Osteoblast (primary cell): ENCODE results near the gene MRM3. TPM values are rescaled to one million over a fixed set of nuclear protein-coding genes. Genes with fewer than 3 reads are reported as not detected.
"Not testable (repeated sequence)": the region's sequence is repeated elsewhere in the genome, so short reads cannot be mapped to it uniquely, and the experiment has no call there.

Source experiments
- DNase-seq: peaks from one replicate; pipeline ENCODE4 v3.0.0; 2011; ENCODE audit warnings: low spot score, mixed read lengths; ENCODE audit not compliant: insufficient read length; ENCODE audit errors: missing footprints
- H2AFZ ChIP-seq: 2 replicates; pipeline ENCODE4 v1.6.0; 2011; ENCODE audit warnings: mild to moderate bottlenecking, low read length
- H3K27ac ChIP-seq: 2 replicates; pipeline ENCODE4 v1.5.1; 2011; ENCODE audit warnings: mild to moderate bottlenecking, low read depth, low read length, moderate library complexity
- H3K27me3 ChIP-seq: 2 replicates; pipeline ENCODE4 v1.6.0; 2012; ENCODE audit warnings: mild to moderate bottlenecking, control low read depth, inconsistent platforms, low read length, moderate library complexity; ENCODE audit not compliant: insufficient read depth
- H3K36me3 ChIP-seq: 2 replicates; pipeline ENCODE4 v1.5.1; 2011; ENCODE audit warnings: mild to moderate bottlenecking, low read length, control low read depth, moderate library complexity; ENCODE audit not compliant: insufficient read depth
- H3K4me1 ChIP-seq: 2 replicates; pipeline ENCODE4 v1.5.1; 2011; ENCODE audit warnings: mild to moderate bottlenecking, low read length, control low read depth, moderate library complexity; ENCODE audit not compliant: insufficient read depth
- H3K4me2 ChIP-seq: 2 replicates; pipeline ENCODE4 v1.6.0; 2011; ENCODE audit warnings: mild to moderate bottlenecking, low read length; ENCODE audit not compliant: insufficient read depth
- H3K4me3 ChIP-seq: fragments of 200-600 bp; sonication (generic); 3 replicates; pipeline ENCODE4 v1.5.1; 2012; ENCODE audit warnings: mild to moderate bottlenecking, low read length, inconsistent platforms; ENCODE audit not compliant: insufficient read depth
- H3K79me2 ChIP-seq: 2 replicates; pipeline ENCODE4 v1.6.0; 2012; ENCODE audit warnings: mild to moderate bottlenecking, low read length, control low read depth, inconsistent platforms; ENCODE audit not compliant: insufficient read depth
- H3K9me3 ChIP-seq: 2 replicates; pipeline ENCODE4 v1.5.1; 2011; ENCODE audit warnings: low read depth, low read length, control low read depth
- H4K20me1 ChIP-seq: 2 replicates; pipeline ENCODE4 v1.6.0; 2012; ENCODE audit warnings: mild to moderate bottlenecking, low read length, control low read depth; ENCODE audit not compliant: insufficient read depth
- total RNA-seq: library from RNA; depleted of rRNA; stranded (reverse); fragments of >200 nt; gene quantifications from 2 replicates; pipeline ENCODE4 v1.2.3, GENCODE V29; 2012
- TF ChIP-seq, protein P1 (sequence below): IDR thresholded peaks from 2 replicates; pipeline ENCODE4 v1.5.1; 2011; ENCODE audit warnings: mild to moderate bottlenecking, low read depth, low read length, moderate library complexity; ENCODE audit errors: extremely low read depth

MRM3 gene
- total RNA-seq, 1 donor = 19.5 TPM

DNA sequence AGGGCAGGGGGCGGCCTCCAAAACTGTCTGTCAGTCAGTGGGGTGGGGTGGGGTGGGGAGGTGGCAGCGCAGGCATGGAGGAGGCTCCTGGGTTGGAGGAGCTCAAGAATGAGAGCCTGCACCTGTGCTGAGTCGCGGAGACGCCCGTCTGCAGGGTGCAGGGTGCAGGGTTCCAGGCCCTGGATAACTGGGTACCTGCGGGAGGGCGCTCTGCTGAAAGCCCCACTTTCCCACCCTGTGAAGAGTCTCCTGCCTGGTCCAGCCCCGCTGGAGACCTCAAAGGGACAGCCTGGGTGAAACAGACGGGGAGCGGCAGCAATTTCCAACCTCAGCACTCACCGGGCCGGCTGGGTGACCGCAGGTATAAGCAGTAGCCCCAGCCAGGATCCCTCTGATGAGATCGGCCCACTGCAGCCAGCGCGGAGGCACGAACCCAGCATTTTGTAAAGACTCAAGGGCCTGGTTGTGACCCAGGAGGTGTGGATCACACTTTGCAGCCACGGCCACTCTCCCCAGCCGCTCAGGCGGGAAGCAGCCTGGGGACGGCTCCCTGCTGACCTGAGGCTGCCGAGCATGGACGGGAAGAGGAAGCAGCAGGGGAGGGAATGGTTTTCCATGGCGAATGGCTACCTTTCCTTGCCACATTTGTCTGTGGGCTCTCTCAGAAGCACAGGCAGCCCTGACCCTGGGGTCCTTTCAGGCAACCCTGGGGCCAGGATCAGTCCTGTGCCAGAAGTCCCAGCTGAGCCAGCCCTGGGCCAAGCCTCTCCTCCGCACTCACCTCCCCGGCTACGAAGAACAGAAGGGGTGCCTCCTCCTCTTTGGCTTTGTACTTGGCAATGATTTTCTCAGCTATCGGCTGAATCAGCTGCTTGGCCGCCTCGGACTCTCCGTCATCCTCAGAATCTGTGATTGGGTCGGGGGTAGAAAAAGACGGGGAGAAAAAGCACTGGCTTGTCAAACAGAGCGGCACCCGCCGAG is 21.0 kb downstream of the MRM3 start:
- Histone ChIP-seq H3K27me3 (no peaks in the 10 kb centered on the region), H3K4me1 (no peaks in the 10 kb centered on the region), H3K9me3 (no peaks in the 10 kb centered on the region), H3K4me2 (no peak overlapping the region), H3K79me2 (no peaks in the 10 kb centered on the region), H3K27ac (no peak overlapping the region), H4K20me1 (peaks cover 9% of the 10 kb centered on the region), H3K36me3 (peaks cover 4% of the 10 kb centered on the region), H2AFZ (no peak overlapping the region), H3K4me3 (no peak overlapping the region)
- peak; percentile 68 for DNase-seq
- TF ChIP-seq, protein P1, sequence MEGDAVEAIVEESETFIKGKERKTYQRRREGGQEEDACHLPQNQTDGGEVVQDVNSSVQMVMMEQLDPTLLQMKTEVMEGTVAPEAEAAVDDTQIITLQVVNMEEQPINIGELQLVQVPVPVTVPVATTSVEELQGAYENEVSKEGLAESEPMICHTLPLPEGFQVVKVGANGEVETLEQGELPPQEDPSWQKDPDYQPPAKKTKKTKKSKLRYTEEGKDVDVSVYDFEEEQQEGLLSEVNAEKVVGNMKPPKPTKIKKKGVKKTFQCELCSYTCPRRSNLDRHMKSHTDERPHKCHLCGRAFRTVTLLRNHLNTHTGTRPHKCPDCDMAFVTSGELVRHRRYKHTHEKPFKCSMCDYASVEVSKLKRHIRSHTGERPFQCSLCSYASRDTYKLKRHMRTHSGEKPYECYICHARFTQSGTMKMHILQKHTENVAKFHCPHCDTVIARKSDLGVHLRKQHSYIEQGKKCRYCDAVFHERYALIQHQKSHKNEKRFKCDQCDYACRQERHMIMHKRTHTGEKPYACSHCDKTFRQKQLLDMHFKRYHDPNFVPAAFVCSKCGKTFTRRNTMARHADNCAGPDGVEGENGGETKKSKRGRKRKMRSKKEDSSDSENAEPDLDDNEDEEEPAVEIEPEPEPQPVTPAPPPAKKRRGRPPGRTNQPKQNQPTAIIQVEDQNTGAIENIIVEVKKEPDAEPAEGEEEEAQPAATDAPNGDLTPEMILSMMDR = no peak

DNA sequence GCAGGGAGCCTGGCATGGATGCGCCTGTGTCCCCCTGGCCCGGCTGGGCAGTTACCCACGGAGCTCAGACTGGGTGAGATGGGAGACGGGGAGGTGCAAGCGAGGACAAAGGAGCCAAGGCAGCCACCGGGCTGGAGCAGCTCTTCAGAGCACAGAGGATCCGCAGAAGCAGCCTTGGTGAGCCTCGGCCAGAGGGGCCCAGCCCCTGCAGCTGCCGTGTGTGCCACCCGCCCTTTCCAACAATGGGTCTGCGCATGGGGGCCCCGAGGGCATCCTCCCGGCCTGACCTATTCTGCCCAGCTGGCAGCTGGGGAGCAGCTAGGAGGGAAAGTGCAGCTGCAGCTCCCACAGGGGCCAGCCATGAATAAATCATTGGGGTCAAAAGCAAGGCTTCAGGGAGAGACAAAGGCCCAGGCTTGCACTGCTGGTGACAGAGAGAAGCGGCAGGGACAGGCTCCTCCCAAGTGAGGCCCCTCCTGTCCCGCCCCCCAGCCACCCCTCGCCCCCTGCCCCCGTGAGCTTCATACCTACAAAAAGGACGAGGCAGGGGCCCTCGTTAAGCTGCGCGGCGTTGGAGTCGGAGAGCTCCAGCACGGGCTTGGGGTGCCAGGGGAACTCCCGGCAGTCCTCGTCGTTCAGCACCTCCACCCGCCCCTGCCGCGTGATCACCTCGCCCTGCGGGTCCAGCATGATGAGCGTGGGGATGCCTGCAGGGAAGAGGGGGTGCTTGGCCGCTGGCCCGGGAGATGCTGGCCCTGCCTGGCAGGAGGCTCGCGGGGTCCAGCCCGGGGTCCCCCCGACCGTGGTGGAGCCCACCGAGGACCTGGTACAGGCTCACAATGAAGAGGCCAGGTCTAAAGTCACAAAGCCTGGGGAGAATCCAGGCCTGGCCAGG is 22.6 kb downstream of the MRM3 start:
- Histone ChIP-seq H3K4me3 (no peak overlapping the region), H3K9me3 (no peaks in the 10 kb centered on the region), H4K20me1 (peaks cover 9% of the 10 kb centered on the region), H3K4me1 (no peaks in the 10 kb centered on the region), H3K27ac (no peak overlapping the region), H2AFZ (no peak overlapping the region), H3K79me2 (no peaks in the 10 kb centered on the region), H3K36me3 (peaks cover 9% of the 10 kb centered on the region), H3K4me2 (no peak overlapping the region), H3K27me3 (no peaks in the 10 kb centered on the region)
- TF ChIP-seq, protein P1 = no peak
- peak; percentile 82 for DNase-seq

DNA sequence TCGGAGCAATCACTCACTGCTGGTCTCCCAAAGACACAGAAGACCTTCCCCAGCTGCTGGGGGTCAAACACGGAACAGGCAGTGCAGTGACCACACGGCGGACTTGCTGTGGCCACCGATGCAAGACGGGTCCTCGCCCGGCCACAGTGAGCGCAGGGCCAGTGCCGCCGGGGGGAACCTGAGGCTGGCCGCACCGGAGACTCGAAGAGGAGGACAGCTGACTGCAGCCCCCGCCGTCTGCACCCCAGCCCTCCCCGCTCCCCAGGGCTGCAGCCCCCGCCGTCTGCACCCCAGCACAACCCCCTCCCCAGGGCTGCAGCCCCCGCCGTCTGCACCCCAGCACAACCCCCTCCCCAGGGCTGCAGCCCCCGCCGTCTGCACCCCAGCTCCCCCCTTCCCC is 23.7 kb downstream of the MRM3 start:
- H3K4me1 ChIP-seq, H3K36me3 ChIP-seq, H3K9me3 ChIP-seq, H2AFZ ChIP-seq, H4K20me1 ChIP-seq, H3K4me2 ChIP-seq, H3K27me3 ChIP-seq, H3K27ac ChIP-seq, H3K79me2 ChIP-seq, H3K4me3 ChIP-seq: not testable (repeated sequence)
- peak; percentile 27 for DNase-seq

DNA sequence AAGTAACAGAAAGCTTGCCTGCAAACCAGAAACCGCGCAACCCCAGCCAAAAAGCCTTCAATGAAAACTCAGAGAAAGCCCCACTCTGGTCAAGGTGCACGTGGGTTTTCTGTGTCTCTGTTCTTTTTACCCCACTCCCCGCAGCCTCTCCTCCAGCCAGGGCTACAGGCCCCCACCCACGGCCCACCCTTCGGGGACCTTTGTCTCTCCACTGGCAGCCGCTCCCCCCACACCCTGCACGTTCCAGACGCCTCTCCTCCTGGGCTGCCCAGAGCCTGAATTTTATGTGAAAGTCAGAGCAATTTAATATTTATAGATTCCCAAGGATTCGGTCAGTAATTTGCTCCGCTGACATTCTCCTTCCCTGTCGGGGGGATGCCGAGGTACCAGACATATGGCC is 24.2 kb downstream of the MRM3 start:
- Histone ChIP-seq H3K27ac (no peak overlapping the region), H3K4me1 (no peaks in the 10 kb centered on the region), H3K27me3 (no peaks in the 10 kb centered on the region), H3K9me3 (no peaks in the 10 kb centered on the region), H3K4me3 (no peak overlapping the region), H3K36me3 (peaks cover 9% of the 10 kb centered on the region), H4K20me1 (peaks cover 13% of the 10 kb centered on the region), H3K4me2 (no peak overlapping the region), H3K79me2 (no peaks in the 10 kb centered on the region), H2AFZ (no peak overlapping the region)
- TF ChIP-seq, protein P1 = no peak
- peak; percentile 42 for DNase-seq
